IPS DF 6.9 (cell line): ENCODE results near the gene RGS7.

ENCODE experiments used
- DNase-seq: peaks from one replicate; pipeline ENCODE4 v3.0.0-alpha.2; 2013; ENCODE audit warnings: low read depth, low spot score
- H3K27ac ChIP-seq: one replicate; pipeline ENCODE4 v1.5.1; 2013; ENCODE audit warnings: low read length, control low read depth
- H3K27me3 ChIP-seq: 2 replicates; pipeline ENCODE4 v1.6.1; 2013; ENCODE audit warnings: mild to moderate bottlenecking, low read length; ENCODE audit not compliant: control insufficient read depth, insufficient read depth
- H3K36me3 ChIP-seq: 2 replicates; pipeline ENCODE4 v1.6.1; 2013; ENCODE audit warnings: low read length; ENCODE audit not compliant: control insufficient read depth, insufficient read depth
- H3K4me1 ChIP-seq: 2 replicates; pipeline ENCODE4 v1.6.1; 2013; ENCODE audit warnings: low read length; ENCODE audit not compliant: control insufficient read depth, insufficient read depth
- H3K4me3 ChIP-seq: 2 replicates; pipeline ENCODE4 v1.5.1; 2013; ENCODE audit warnings: mild to moderate bottlenecking, low read length
- H3K9me3 ChIP-seq: 2 replicates; pipeline ENCODE4 v1.6.1; 2013; ENCODE audit warnings: low read length, inconsistent platforms; ENCODE audit not compliant: control insufficient read depth, insufficient read depth
- WGBS: extraction: QIAGEN DNeasy Blood & Tissue Kit; methylation state at CpG from one replicate; pipeline ENCODE4 v1.1.7; 2013; ENCODE audit warnings: mixed read lengths, missing lambda C conversion rate; ENCODE audit not compliant: insufficient read length, insufficient coverage; 5-methylcytosine and 5-hydroxymethylcytosine counted together

The RGS7 gene

DNA sequence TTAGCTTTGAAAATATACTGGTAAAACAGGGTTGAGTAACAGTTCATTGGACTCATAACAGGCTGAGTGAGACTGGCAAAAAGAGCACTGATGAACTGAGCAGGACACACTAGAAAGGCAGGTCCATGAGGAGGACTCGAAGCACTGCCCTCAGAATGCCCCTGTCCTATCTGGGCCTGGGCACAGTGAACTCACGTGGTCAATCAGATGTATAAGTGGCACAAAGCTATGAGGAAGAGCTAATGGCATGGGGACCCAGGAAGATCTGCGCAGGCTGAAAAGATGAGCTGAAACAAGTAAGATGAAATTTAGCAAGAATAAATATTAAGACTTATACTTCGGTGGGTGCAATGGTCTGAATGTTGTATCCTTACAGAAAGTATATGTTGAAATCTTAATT, 9.2 kb upstream of the RGS7 start:
- Histone ChIP-seq H3K36me3 (no peaks in the 10 kb centered on the region), H3K4me1 (no peaks in the 10 kb centered on the region), H3K27me3 (no peaks in the 10 kb centered on the region), H3K4me3 (no peak overlapping the region), H3K9me3 (no peaks in the 10 kb centered on the region), H3K27ac (no peak overlapping the region)
- DNase-seq = no peak
- no CpG with 5 or more reads among the region's 4 CpGs for WGBS

DNA sequence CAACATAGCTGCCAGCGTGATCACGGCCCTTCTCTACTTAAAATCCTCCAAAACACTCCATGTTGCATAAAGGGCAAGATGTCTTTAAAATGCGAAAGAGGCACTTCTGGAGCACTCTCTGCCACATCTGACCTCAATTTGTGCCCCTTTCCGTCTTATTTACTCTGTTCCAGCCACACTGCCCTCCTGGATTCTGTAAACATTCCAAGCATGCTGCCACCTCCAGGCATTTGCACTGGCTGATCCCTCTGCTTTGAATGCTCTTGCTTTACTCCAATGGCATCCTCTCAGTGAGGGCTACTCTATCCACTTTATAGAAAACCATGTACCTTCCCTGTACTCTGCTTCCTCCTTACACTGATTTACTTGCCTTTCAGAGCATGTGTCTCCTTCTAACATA, 5.3 kb upstream of the RGS7 start:
- no peaks in the 10 kb centered on the region for H3K4me1 ChIP-seq
- WGBS = no CpG with 5 or more reads among the region's 4 CpGs
- no peak for DNase-seq
- H3K27me3 ChIP-seq = no peaks in the 10 kb centered on the region
- H3K9me3 ChIP-seq = no peaks in the 10 kb centered on the region
- H3K4me3 ChIP-seq = no peak overlapping the region
- no peaks in the 10 kb centered on the region for H3K36me3 ChIP-seq
- H3K27ac ChIP-seq = no peak overlapping the region

DNA sequence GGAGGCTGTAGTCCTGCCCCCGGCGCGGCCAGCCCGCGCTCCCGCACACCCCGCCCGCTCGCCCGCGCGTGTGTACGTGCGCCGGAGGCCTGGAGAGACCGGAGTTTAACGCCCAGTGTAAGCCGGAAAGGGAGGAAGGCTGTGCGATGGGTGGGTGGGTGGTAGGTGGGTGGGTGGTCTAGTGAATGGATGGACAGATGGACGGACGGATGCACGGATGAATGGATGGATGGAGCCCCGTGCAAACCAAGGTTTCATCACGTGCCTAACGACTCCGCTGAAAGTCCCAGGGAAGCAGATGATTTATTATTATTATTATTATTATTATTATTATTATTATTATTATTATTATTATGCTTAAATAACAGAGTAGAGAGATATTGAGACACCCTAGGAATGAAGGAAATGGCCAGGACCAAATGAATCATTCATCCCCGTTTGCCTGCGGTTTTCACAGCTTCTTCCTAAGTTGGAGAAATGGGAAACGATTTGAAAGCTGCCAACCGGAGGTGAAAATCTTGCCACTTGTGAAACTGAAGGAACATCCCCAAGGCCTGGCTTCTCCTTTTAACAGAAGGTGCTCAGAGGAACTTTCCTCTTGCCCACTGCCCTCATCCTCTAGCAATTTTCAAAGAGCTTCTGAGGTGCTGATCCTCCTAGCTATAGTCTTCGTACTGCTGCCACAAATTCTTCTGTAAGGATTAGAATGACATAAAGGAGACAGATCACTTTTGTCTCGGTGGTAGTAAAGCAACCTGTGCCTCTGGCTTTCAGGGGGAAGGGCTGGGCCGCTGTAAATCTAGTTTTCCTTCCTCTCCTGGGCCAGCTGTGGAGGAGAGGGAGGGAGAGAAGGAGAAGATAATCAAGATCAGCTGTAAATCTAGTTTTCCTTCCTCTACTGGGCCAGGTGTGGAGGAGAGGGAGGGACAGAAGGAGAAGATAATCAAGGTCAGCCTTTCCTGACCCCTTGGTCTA, 648 bp upstream of the RGS7 start:
- Histone ChIP-seq H3K4me1 (no peaks in the 10 kb centered on the region), H3K27ac (no peak overlapping the region), H3K4me3 (peak overlapping the region; percentile 41), H3K9me3 (no peaks in the 10 kb centered on the region), H3K27me3 (peaks cover 3% of the 10 kb centered on the region; the same call in 1 of the 2 replicates), H3K36me3 (no peaks in the 10 kb centered on the region)
- no peak for DNase-seq
- no CpG with 5 or more reads among the region's 33 CpGs for WGBS

DNA sequence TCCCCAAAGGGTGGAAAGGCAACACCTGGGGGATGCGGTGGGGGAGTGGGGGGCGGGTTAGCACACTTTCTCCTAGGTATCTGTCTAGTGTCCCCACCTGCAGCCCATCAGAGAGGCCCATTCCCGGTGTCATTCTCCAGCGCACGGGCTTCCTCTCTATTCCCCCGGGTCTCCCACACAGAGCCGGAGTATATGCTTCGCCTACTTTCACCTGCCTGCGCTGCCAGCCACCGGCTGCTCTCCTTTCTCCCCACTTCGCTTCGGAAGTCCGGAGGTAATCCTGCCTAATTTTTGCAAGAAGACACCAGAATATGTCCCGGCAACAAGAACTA, 852 bp downstream of the RGS7 start:
- Histone ChIP-seq H3K9me3 (no peaks in the 10 kb centered on the region), H3K27me3 (peaks cover 3% of the 10 kb centered on the region; the same call in 1 of the 2 replicates), H3K4me3 (peak overlapping the region; percentile 41; the same call in 1 of the 2 replicates), H3K27ac (no peak overlapping the region), H3K4me1 (no peaks in the 10 kb centered on the region), H3K36me3 (no peaks in the 10 kb centered on the region)
- whole genome bisulfite sequencing = no CpG with 5 or more reads among the region's 14 CpGs
- DNase-seq = no peak

DNA sequence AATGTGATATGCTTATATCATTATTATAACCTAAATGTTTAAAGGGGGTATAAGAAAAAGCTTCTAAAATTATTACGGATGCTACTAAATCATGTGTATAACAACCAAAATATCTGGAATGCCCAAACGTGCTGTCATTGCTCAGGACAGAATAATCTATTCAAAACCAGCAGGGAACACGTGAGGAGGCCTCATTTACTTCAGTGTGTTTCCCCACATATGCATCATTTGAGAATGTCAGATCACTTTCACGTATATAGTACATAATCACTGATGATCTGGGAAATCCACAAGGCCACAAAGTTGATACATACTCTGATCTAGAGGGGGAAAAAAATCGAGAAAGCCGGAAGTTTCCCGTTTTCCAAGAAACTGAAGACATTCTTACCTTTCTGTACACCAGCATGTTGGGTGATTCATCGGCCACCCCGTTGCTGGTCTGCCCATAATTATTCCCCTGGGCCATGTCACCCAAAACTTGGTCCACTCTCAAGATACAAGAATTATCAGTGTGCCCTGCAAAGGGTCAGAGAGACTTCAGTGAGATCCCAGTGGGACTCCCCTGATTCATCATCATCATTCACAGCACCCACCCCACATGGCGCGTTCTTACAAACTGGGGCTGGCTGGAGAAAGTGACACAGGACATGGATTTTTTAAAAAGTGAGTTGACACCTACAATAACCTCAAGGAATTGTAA, 1.5 kb downstream of the RGS7 start:
- Histone ChIP-seq H3K27me3 (peaks cover 3% of the 10 kb centered on the region; the same call in 1 of the 2 replicates), H3K9me3 (no peaks in the 10 kb centered on the region; the same call in 1 of the 2 replicates), H3K4me1 (no peaks in the 10 kb centered on the region), H3K4me3 (no peak overlapping the region), H3K27ac (no peak overlapping the region), H3K36me3 (no peaks in the 10 kb centered on the region)
- no peak for DNase-seq
- no CpG with 5 or more reads among the region's 11 CpGs for WGBS

DNA sequence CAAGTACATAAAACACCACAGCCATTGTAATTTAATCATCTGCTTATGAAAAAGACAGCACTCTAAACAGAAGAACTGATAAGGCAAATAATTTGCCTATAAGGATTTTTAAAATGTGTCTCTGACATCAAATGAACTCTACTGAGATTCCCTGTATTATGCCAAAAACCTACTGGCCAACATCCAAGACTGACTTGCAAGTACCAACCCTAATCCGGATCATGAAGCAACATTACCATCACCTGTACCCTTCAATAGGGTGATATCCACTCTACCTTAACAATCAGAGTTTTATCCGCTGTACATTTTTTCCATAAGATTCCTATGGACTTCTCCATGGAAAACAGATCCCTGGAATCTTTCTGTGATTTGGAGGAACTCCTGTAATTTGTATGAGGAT, 4.6 kb downstream of the RGS7 start:
- DNase-seq = no peak
- H3K9me3 ChIP-seq = no peaks in the 10 kb centered on the region; the same call in 1 of the 2 replicates
- H3K4me1 ChIP-seq = no peaks in the 10 kb centered on the region
- no peak overlapping the region for H3K27ac ChIP-seq
- peaks cover 3% of the 10 kb centered on the region; the same call in 1 of the 2 replicates for H3K27me3 ChIP-seq
- WGBS = no CpG with 5 or more reads among the region's 2 CpGs
- no peaks in the 10 kb centered on the region for H3K36me3 ChIP-seq
- H3K4me3 ChIP-seq = no peak overlapping the region

DNA sequence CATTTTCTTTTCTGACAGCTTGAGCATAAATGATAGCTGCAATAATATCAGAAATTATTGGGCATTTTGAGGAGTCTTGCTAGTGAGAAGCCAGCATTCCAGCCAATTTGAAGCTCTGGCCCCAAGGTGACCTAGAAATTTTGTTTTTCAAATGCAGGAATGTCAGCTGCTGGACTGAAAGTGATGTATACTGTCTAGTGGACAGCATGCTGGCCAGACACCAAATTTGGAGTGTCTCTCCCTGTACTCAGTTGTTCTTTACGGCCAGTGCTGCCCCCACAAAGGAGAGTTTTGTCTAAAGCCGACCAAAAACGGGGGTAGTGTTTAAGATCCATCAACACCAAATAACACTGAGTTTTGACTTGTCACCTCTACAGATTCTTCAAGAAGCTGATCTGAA, 5.2 kb downstream of the RGS7 start:
- no peak overlapping the region for H3K27ac ChIP-seq
- WGBS = no CpG with 5 or more reads among the region's 3 CpGs

DNA sequence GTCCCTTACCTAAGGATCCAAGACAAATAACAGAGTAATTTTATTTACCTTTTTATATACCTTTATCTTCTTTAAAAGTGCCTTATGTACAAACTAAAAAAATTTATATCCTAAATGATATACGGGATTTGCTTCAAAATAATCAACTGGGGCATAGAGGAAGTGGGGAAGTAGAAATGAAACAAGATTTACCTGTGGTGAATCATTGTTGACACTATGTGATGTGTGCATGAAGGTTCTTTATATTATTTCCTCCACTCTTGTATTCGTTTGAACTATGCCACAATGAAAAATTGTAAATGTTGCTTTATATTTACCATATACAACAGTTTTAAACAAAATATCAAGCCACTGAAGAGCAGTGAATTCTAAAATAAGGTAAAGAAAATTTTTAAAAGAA, 13.0 kb downstream of the RGS7 start:
- H3K27me3 ChIP-seq = no peaks in the 10 kb centered on the region
- H3K27ac ChIP-seq = no peak overlapping the region
- no peaks in the 10 kb centered on the region; the same call in 1 of the 2 replicates for H3K4me1 ChIP-seq
- no peak overlapping the region for H3K4me3 ChIP-seq
- no peaks in the 10 kb centered on the region for H3K9me3 ChIP-seq
- no peak for DNase-seq
- no CpG with 5 or more reads among the region's 2 CpGs for WGBS
- no peaks in the 10 kb centered on the region for H3K36me3 ChIP-seq

More for the DNA sequence above, 5.2 kb downstream of the RGS7 start:
- Histone ChIP-seq H3K36me3 (no peaks in the 10 kb centered on the region), H3K27me3 (peaks cover 3% of the 10 kb centered on the region; the same call in 1 of the 2 replicates), H3K4me3 (no peak overlapping the region), H3K9me3 (no peaks in the 10 kb centered on the region; the same call in 1 of the 2 replicates), H3K4me1 (no peaks in the 10 kb centered on the region)
- DNase-seq = no peak

DNA sequence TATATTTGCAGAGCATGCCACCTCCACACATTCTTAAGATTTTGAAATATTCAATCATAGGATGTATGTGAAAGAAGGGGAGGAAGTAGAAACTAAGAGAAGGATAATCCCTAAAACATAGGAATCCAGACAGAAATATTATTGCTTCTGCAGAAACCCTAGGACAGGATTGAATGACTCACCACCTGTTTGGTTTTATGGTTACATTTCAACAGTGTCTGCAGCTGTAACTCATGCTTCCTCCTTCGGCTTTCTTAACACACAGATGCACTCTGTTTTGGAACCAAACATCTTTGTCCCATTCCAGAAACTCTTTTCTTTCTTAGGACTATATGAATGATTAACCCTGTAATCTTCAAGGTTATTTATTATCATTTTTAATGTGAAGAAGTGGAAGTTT, 20.7 kb downstream of the RGS7 start:
- H3K9me3 ChIP-seq = no peaks in the 10 kb centered on the region
- no CpG with 5 or more reads among the region's 1 CpG for WGBS
- H3K27ac ChIP-seq = no peak overlapping the region
- no peak for DNase-seq
- no peaks in the 10 kb centered on the region for H3K36me3 ChIP-seq
- H3K4me1 ChIP-seq = no peaks in the 10 kb centered on the region
- H3K27me3 ChIP-seq = no peaks in the 10 kb centered on the region
- no peak overlapping the region for H3K4me3 ChIP-seq

DNA sequence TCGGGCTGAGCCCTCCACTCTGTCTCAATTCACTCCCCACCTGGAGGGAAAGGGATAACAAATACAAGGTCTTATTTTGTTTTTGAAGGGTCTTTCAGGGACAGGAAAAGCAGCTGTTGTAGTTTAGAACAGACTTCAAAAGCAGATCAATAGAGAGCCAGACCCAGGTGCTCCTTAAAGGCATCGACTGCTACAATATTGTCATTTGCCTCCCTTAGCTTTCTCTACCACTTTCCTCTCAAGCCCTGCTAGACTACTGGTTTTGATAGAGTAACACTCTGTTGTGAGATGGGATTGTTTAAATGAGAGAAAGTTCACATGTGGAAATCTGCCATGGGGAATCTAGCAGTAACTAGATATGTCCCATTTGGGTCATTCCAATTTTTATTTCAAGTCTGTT, 24.0 kb downstream of the RGS7 start:
- Histone ChIP-seq H3K9me3 (no peaks in the 10 kb centered on the region), H3K27me3 (no peaks in the 10 kb centered on the region), H3K36me3 (no peaks in the 10 kb centered on the region), H3K4me3 (no peak overlapping the region), H3K27ac (no peak overlapping the region), H3K4me1 (no peaks in the 10 kb centered on the region)
- no CpG with 5 or more reads among the region's 2 CpGs for WGBS
- DNase-seq = no peak
